K562 (cell line): Measurements from ENCODE around the gene ECE2. TPM values are rescaled to one million over a fixed set of nuclear protein-coding genes. Genes with fewer than 3 reads are reported as not detected.

ENCODE experiments used
- ATAC-seq: fragments of 200-7000 bp; cut with Tn5 transposase; 3 replicates; pipeline ENCODE4 v1.9.1; 2020; ENCODE audit warnings: moderate library complexity
- BruUV-seq: library from RNA; stranded (reverse); fragments of 400-500 nt; replicated peaks from 2 replicates; lab custom pipeline; 2021; lab: Mats Ljungman, UMichigan
- CTCF ChIA-PET: fragments of 300-600 bp; formaldehyde crosslinking; extraction: SDS; loops from one replicate; lab custom pipeline; 2021; ENCODE audit warnings: low intra/inter-chr PET ratio; lab: Yijun Ruan, JAX
- POLR2A ChIA-PET: fragments of 300-600, 350-650 bp; sonication (Branson Sonifier 250); formaldehyde crosslinking; extraction: SDS; loops from one replicate; lab custom pipeline; 2021; ENCODE audit warnings: antibody characterized with exemption, inconsistent platforms; lab: Yijun Ruan, JAX
- DNase-seq, 4 experiments: peaks; one replicate each; pipeline versions ENCODE4 v3.0.0 to v3.0.0-alpha.2; 2011 to 2018; ENCODE audit warnings: low spot score in 3 of 4, mixed read lengths in 3 of 4; ENCODE audit errors: extremely low read depth in 1 of 4
- FAIRE-seq: peaks from 2 replicates; lab custom pipeline; 2011; peaks lifted over from hg19 to GRCh38; lab: Jason Lieb, UNC
- H2AFZ ChIP-seq: 2 replicates; pipeline ENCODE4 v1.6.0; 2011; ENCODE audit warnings: low read depth, low read length, control low read depth, inconsistent platforms
- H3K27ac ChIP-seq: fragments of 200-600 bp; 3 replicates; pipeline ENCODE4 v1.8.0; 2011; ENCODE audit warnings: low read depth, mild to moderate bottlenecking, control low read depth, inconsistent platforms, low read length, moderate library complexity, mixed read lengths; ENCODE audit errors: extremely low read depth
- H3K27me3 ChIP-seq, 2 experiments: fragments of 300-600 bp in 1 of 2; 2 replicates in 1 of 2; 3 replicates in 1 of 2; pipeline versions ENCODE4 v1.6.0 to v1.8.0; 2011; ENCODE audit warnings: inconsistent platforms in 2 of 2, low read length in 2 of 2, mild to moderate bottlenecking in 1 of 2, mixed read lengths in 1 of 2, moderate library complexity in 1 of 2; ENCODE audit not compliant: control insufficient read depth in 2 of 2, insufficient read depth in 2 of 2
- H3K36me3 ChIP-seq: fragments of 300-600 bp; 3 replicates; pipeline ENCODE4 v1.8.0; 2011; ENCODE audit warnings: mild to moderate bottlenecking, low read length, inconsistent platforms; ENCODE audit not compliant: control insufficient read depth, insufficient read depth
- H3K4me1 ChIP-seq, 2 experiments: fragments of 200-600 bp in 1 of 2; replicated peaks in 1 of 2; 2 replicates in 1 of 2; 3 replicates in 1 of 2; pipeline versions ENCODE4 v1.5.1 to v1.8.0; 2011; ENCODE audit warnings: inconsistent platforms in 2 of 2, low read length in 2 of 2, mild to moderate bottlenecking in 1 of 2, mixed read lengths in 1 of 2, moderate library complexity in 1 of 2; ENCODE audit not compliant: control insufficient read depth in 2 of 2, insufficient read depth in 2 of 2
- H3K4me2 ChIP-seq: 2 replicates; pipeline ENCODE4 v1.6.1; 2011; ENCODE audit warnings: low read length, control low read depth, inconsistent platforms, mixed read lengths; ENCODE audit not compliant: insufficient read depth
- H3K4me3 ChIP-seq: fragments of 200-600 bp; sonication (generic), shearing (Covaris generic); 2 replicates; pipeline ENCODE4 v1.5.1; 2016; ENCODE audit warnings: control low read depth, inconsistent platforms
- H3K79me2 ChIP-seq: fragments of 200-600 bp; 3 replicates; pipeline ENCODE4 v1.8.0; 2011; ENCODE audit warnings: low read length, inconsistent platforms; ENCODE audit not compliant: control insufficient read depth, insufficient read depth
- H3K9ac ChIP-seq, 2 experiments: 2 replicates each; pipeline versions ENCODE4 v1.6.0 to v1.6.1; 2011; ENCODE audit warnings: low read depth in 2 of 2, low read length in 2 of 2, control low read depth in 1 of 2, inconsistent platforms in 1 of 2, mild to moderate bottlenecking in 1 of 2, mixed read lengths in 1 of 2; ENCODE audit not compliant: insufficient read depth in 1 of 2
- H3K9me1 ChIP-seq: one replicate; pipeline ENCODE4 v1.6.0; 2011; ENCODE audit warnings: inconsistent platforms, mild to moderate bottlenecking, low read length, moderate library complexity; ENCODE audit not compliant: control insufficient read depth, insufficient read depth
- H3K9me3 ChIP-seq: replicated peaks from 2 replicates; pipeline ENCODE4 v1.5.1; 2011; ENCODE audit warnings: low read depth, low read length, inconsistent platforms; ENCODE audit not compliant: control insufficient read depth, insufficient read depth
- H4K20me1 ChIP-seq: replicated peaks from 2 replicates; pipeline ENCODE4 v1.6.1; 2011; ENCODE audit warnings: low read length, inconsistent platforms, mixed read lengths; ENCODE audit not compliant: control insufficient read depth, insufficient read depth
- CHD1 ChIP-seq: fragments of 200-600 bp; sonication (generic); IDR thresholded peaks from one replicate; pipeline ENCODE4 v1.6.1; 2012; ENCODE audit warnings: mild to moderate bottlenecking, moderate library complexity, low read length, inconsistent platforms
- ETV5 ChIP-seq: sonication (generic); formaldehyde crosslinking; IDR thresholded peaks from 2 replicates; pipeline ENCODE4 v1.4.0; 2020; ENCODE audit warnings: low read depth, mild to moderate bottlenecking, missing genetic modification reagents
- FOSL1 ChIP-seq: fragments of 200-800 bp; sonication (Bioruptor generic); conservative IDR thresholded peaks from 2 replicates; pipeline ENCODE4 v1.6.1; 2016; ENCODE audit warnings: missing genetic modification characterization, missing compliant biosample characterization
- GABPB1 ChIP-seq: sonication (generic); formaldehyde crosslinking; IDR thresholded peaks from 2 replicates; pipeline ENCODE4 v1.8.0; 2022; ENCODE audit warnings: mild to moderate bottlenecking, missing genetic modification reagents
- KLF13 ChIP-seq: fragments of 450-650 bp; IDR thresholded peaks from 2 replicates; pipeline ENCODE4 v1.6.1; 2016; ENCODE audit warnings: missing genetic modification characterization, low read depth, mild to moderate bottlenecking, missing compliant biosample characterization, moderate library complexity, borderline replicate concordance
- MCM2 ChIP-seq: fragments of 450-650 bp; IDR thresholded peaks from 2 replicates; pipeline ENCODE4 v1.6.1; 2017; ENCODE audit warnings: low read depth, mild to moderate bottlenecking
- NFE2L1 ChIP-seq: fragments of 450-650 bp; IDR thresholded peaks from 2 replicates; pipeline ENCODE4 v1.6.1; 2016; ENCODE audit warnings: missing genetic modification characterization, low read depth, mild to moderate bottlenecking, missing compliant biosample characterization, moderate library complexity, borderline replicate concordance
- NFIX ChIP-seq: fragments of 250-450 bp; sonication (Bioruptor Pico); IDR thresholded peaks from 2 replicates; pipeline ENCODE4 v1.4.0; 2020; ENCODE audit warnings: low read depth, mild to moderate bottlenecking, moderate library complexity
- PHF20 ChIP-seq: fragments of 450-650 bp; IDR thresholded peaks from 2 replicates; pipeline ENCODE4 v1.6.1; 2018; ENCODE audit not compliant: partially characterized antibody
- RBM22 ChIP-seq: fragments of 200-400 bp; formaldehyde crosslinking; IDR thresholded peaks from 2 replicates; pipeline ENCODE4 v1.6.1; 2018; ENCODE audit warnings: low read length, low read depth; ENCODE audit not compliant: poor library complexity, severe bottlenecking
- SOX6 ChIP-seq: fragments of 450-650 bp; IDR thresholded peaks from 2 replicates; pipeline ENCODE4 v1.6.1; 2014; ENCODE audit warnings: mild to moderate bottlenecking
- TCF3 ChIP-seq: sonication (generic); formaldehyde crosslinking; IDR thresholded peaks from 2 replicates; pipeline ENCODE4 v1.4.0; 2020; ENCODE audit warnings: mild to moderate bottlenecking, missing genetic modification reagents
- ZFPM2 ChIP-seq: fragments of 250-450 bp; sonication (Bioruptor Pico); IDR thresholded peaks from 2 replicates; pipeline ENCODE4 v1.5.1; 2022; ENCODE audit warnings: mild to moderate bottlenecking
- ZNF197 ChIP-seq: fragments of 200-800 bp; sonication (Bioruptor generic); IDR thresholded peaks from 2 replicates; pipeline ENCODE4 v1.6.1; 2016; ENCODE audit warnings: low read depth, missing genetic modification characterization, missing compliant biosample characterization
- ZNF740 ChIP-seq, 3 experiments: fragments of 200-800 bp in 1 of 3; sonication (Bioruptor generic) in 1 of 3; sonication (generic) in 1 of 3; formaldehyde crosslinking in 1 of 3; IDR thresholded peaks; 2 replicates each; pipeline versions ENCODE4 v1.6.1 to v1.8.0; 2016 to 2022; ENCODE audit warnings: mild to moderate bottlenecking in 2 of 3, missing compliant biosample characterization in 2 of 3, missing genetic modification characterization in 2 of 3, missing genetic modification reagents in 1 of 3
- WGBS: fragments of 100-300 bp; shearing (Covaris generic); methylation state at CpG from one replicate; pipeline ENCODE4 v1.1.6; 2016; ENCODE audit warnings: low coverage, mixed read lengths; ENCODE audit not compliant: insufficient coverage; ENCODE audit errors: missing lambda C conversion rate; 5-methylcytosine and 5-hydroxymethylcytosine counted together
- in situ Hi-C: fragments of 300-500 bp; cut with MboI; formaldehyde crosslinking; loops from 4 replicates; pipeline ENCODE4 v1.15.0; 2018; ENCODE audit warnings: inconsistent platforms, mixed read lengths
- intact Hi-C: fragments of 100-400 bp; cut with micrococcal nuclease; formaldehyde crosslinking; loops from 2 replicates; pipeline ENCODE4 v1.14.2; 2022
- polyA plus RNA-seq, 8 experiments: library from polyadenylated mRNA; depleted of rRNA in 4 of 8; stranded (reverse) in 5 of 8; unstranded in 3 of 8; fragments of >200 nt; fragmentation: Nextera tagmentation in 2 of 8; fragmentation: Illumina TruSeq in 1 of 8; extraction: Ambion mirVana in 2 of 8; extraction: Trizol in 1 of 8; gene quantifications; 2 replicates each; pipeline versions ENCODE4 v1.2.1 to v1.2.3, GENCODE V29; 2011 to 2014; ENCODE audit warnings: inconsistent platforms in 1 of 8, missing spikeins in 1 of 8
- total RNA-seq, 7 experiments: library from RNA; depleted of rRNA in 6 of 7; stranded (reverse); fragments of >200 nt in 6 of 7; fragmentation: Illumina TruSeq in 2 of 7; extraction: Trizol in 2 of 7; gene quantifications; 2 replicates each; pipeline versions ENCODE4 v1.2.1 to v1.2.3, GENCODE V29; 2011 to 2021; ENCODE audit warnings: low replicate concordance in 1 of 7
- TF ChIP-seq, protein P1 (sequence below): fragments of 450-650 bp; IDR thresholded peaks from 2 replicates; pipeline ENCODE4 v1.6.1; 2016; ENCODE audit warnings: mild to moderate bottlenecking

The ECE2 gene
- total and polyA plus RNA-seq, 9 of the 15 experiments (the other 6 are each of a cell fraction or from before 2014, with no cell fraction given): not detected

GRCh38 chr3:184334470-184335158 lies 58.8 kb downstream of the ECE2 start (continued):
- TF ChIP-seq KLF13 (tag) (0 out of 2 replicates have a peak, but pooled peaks have one; percentile 29), MCM2 (no peak), NFIX (no peak), ZFPM2 (CRISPR knock-in tag) (no peak), PHF20 (no peak), TCF3 (CRISPR knock-in tag) (0 out of 2 replicates have a peak, but pooled peaks have one; percentile 32), NFE2L1 (tag) (no peak), SOX6 (no peak)

DNA sequence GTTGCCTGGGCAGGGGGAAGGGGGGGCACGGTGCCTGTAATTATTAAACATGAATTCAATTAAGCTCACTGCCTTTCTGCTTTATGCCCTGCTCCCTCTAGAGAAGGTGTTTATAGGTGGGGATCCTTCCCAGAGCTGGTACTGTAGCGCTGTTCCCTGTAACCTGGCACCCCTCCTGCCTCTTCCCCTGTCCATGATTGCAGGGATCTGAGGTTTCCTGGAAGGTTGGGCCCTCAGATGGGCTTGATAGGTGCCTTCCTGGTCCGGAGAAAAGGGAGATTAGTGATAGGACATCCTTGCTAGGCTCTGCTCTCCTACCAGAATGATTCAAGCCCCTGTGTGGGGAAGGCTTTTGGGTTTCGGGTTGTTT lies 59.5 kb downstream of the ECE2 start:
- CTCF ChIA-PET: no interaction called here
- Histone ChIP-seq H3K27me3 (no peaks in the 10 kb centered on the region), H2AFZ (no peak overlapping the region), H3K79me2 (peaks cover 16% of the 10 kb centered on the region), H3K9ac (peak overlapping the region; percentile 70 to 98; a peak in 2 of 4 replicates), H3K9me1 (peaks cover 11% of the 10 kb centered on the region), H3K4me1 (peaks cover 51 to 62% of the 10 kb centered on the region in 2 experiments), H3K9me3 (no peaks in the 10 kb centered on the region), H4K20me1 (peaks cover 24% of the 10 kb centered on the region), H3K36me3 (peaks cover 52% of the 10 kb centered on the region), H3K4me2 (peak overlapping the region; percentile 80), H3K4me3 (peak overlapping the region; percentile 62; the same call in 1 of the 2 replicates), H3K27ac (peak overlapping the region; percentile 83)
- no TSS peak for BruUV-seq
- TF ChIP-seq ZNF740 (CRISPR knock-in tag; IDR thresholded peaks at IDR 0.05) (0 out of 2 replicates have a peak, but pooled peaks have one; percentile 2), ZNF740 (tag; IDR thresholded peaks at IDR 0.05) (no peak), ETV5 (CRISPR knock-in tag) (no peak), CHD1 (no peak), ZNF197 (CRISPR knock-in tag) (peak; percentile 44; the same call in 1 of the 2 replicates), FOSL1 (tag) (no peak), RBM22 (no peak), GABPB1 (CRISPR knock-in tag) (no peak)
- TF ChIP-seq, protein P1, sequence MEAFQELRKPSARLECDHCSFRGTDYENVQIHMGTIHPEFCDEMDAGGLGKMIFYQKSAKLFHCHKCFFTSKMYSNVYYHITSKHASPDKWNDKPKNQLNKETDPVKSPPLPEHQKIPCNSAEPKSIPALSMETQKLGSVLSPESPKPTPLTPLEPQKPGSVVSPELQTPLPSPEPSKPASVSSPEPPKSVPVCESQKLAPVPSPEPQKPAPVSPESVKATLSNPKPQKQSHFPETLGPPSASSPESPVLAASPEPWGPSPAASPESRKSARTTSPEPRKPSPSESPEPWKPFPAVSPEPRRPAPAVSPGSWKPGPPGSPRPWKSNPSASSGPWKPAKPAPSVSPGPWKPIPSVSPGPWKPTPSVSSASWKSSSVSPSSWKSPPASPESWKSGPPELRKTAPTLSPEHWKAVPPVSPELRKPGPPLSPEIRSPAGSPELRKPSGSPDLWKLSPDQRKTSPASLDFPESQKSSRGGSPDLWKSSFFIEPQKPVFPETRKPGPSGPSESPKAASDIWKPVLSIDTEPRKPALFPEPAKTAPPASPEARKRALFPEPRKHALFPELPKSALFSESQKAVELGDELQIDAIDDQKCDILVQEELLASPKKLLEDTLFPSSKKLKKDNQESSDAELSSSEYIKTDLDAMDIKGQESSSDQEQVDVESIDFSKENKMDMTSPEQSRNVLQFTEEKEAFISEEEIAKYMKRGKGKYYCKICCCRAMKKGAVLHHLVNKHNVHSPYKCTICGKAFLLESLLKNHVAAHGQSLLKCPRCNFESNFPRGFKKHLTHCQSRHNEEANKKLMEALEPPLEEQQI: no peak
- in situ Hi-C loops: no loop called here
- 60% methylated on average over 4 of the region's 4 CpGs for WGBS
- intact Hi-C loops: no loop called here
- peak in 1 of 4 experiments; percentile 24 for DNase-seq
- FAIRE-seq: no peak
- POLR2A ChIA-PET: interaction anchor here (0.6 to 0.9 kb wide), 4 partner anchors 9 to 24 kb away, joined by 3 to 5 read pairs (median 3); no protein-coding TSS in a partner anchor
- ATAC-seq: peak; percentile 5
